Measurements from ENCODE around the gene KRT14.
A peak's percentile ranks its signal among the peaks of the same experiment; 100 is the strongest.
"Not testable (repeated sequence)": the region's sequence is repeated elsewhere in the genome, so short reads cannot be mapped to it uniquely, and the experiment has no call there.

The KRT14 gene

DNA sequence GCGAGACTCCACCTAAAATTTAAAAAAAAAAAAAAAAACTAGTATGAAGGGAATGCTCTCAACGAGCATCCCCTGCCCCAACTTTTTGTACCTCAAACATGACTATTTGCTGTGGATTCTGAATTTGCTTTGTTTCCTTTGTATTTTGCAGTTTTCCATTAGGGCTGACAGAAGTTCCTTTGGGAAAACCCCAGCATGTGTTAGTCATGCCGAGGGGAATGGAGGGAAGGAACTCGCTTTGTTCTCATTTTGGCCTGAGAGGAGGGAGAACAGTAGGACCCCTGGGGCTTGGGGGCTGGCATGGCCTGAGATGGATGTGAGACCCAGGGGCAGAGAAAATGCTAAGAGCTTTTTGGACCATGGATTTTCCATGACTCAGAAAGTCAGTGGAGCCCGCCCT lies 35.3 kb downstream of the KRT14 start:
- no peak for TF ChIP-seq JUND (IDR thresholded peaks at IDR 0.05; ENCODE audit: low read depth)
- no peak for DNase-seq (ENCODE audit: low read depth in 1 of 2, low spot score in 1 of 2)
- in situ Hi-C loops (cut with HindIII; ENCODE audit: low pct_unique_long_range_greater_than_20kb, low sequenced_read_pairs) = no loop called here

GRCh38 chr17:41549596-41550039 lies 37.1 kb downstream of the KRT14 start:
- in situ Hi-C loops (cut with HindIII; ENCODE audit: low pct_unique_long_range_greater_than_20kb, low sequenced_read_pairs) = no loop called here
- DNase-seq (ENCODE audit: low read depth in 1 of 2, low spot score in 1 of 2) = no peak
- no peak for TF ChIP-seq JUND (IDR thresholded peaks at IDR 0.05; ENCODE audit: low read depth)

GRCh38 chr17:41548844-41549595 lies 37.7 kb downstream of the KRT14 start:
- DNase-seq (ENCODE audit: low read depth in 1 of 2, low spot score in 1 of 2) = peak; percentile 81 to 97
- in situ Hi-C loops (cut with HindIII; ENCODE audit: low pct_unique_long_range_greater_than_20kb, low sequenced_read_pairs) = no loop called here
- TF ChIP-seq JUND (IDR thresholded peaks at IDR 0.05; ENCODE audit: low read depth) = no peak

GRCh38 chr17:41547921-41548843 lies 38.5 kb downstream of the KRT14 start:
- in situ Hi-C loops (cut with HindIII; ENCODE audit: low pct_unique_long_range_greater_than_20kb, low sequenced_read_pairs) = no loop called here
- no peak for TF ChIP-seq JUND (IDR thresholded peaks at IDR 0.05; ENCODE audit: low read depth)
- DNase-seq (ENCODE audit: low read depth in 1 of 2, low spot score in 1 of 2) = peak; percentile 53 to 94

DNA sequence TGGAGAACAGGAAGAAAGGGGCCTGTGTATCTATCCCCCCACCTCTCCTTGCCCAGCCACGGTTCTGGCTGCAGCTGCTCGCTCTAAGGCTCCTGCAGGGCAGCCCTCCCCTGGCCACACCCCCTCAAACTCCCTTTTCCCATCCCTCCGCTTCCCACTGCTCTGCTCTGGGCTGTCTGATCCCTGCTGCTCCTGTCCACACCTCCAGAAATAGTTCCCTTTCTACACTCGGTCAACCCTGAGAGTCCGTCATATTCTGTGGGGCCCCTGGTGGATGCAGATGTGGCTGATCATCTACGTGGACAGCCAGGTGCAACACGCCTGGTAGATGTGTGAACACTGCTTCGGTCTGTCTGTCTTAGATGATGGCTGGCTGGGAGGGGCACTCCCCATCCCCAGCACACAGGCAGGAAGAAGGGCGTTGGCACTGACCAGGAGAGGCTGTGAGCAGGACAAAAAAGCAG lies 39.3 kb downstream of the KRT14 start:
- DNase-seq (ENCODE audit: low read depth in 1 of 2, low spot score in 1 of 2) = peak; percentile 53 to 91
- no peak for TF ChIP-seq JUND (IDR thresholded peaks at IDR 0.05; ENCODE audit: low read depth)
- in situ Hi-C loops (cut with HindIII; ENCODE audit: low pct_unique_long_range_greater_than_20kb, low sequenced_read_pairs) = no loop called here

DNA sequence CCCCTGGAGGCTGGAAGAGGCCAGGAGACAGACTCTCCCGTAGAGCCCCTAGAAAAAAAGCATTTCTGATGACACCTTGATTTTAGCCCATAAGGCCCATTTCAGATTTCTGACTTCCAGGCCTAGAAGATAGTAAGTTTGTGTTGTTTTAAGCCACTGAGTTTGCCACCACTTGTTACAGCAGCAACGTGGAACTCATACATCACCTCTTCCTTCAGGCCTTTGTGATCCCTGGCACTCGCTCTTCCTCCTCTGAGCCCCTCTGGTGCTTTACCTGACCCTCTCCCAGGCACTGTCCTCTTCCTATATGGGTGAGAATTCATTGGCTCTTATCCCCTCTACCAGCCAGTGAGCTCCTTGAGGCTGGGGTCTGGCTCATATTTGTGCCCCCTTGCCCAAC lies 39.9 kb downstream of the KRT14 start:
- in situ Hi-C loops (cut with HindIII; ENCODE audit: low pct_unique_long_range_greater_than_20kb, low sequenced_read_pairs) = no loop called here

GRCh38 chr17:41545829-41546410 lies 40.8 kb downstream of the KRT14 start:
- no peak for DNase-seq (ENCODE audit: low read depth in 1 of 2, low spot score in 1 of 2)
- in situ Hi-C loops (cut with HindIII; ENCODE audit: low pct_unique_long_range_greater_than_20kb, low sequenced_read_pairs) = no loop called here
- no peak for TF ChIP-seq JUND (IDR thresholded peaks at IDR 0.05; ENCODE audit: low read depth)

More for the DNA sequence above, 39.9 kb downstream of the KRT14 start:
- no peak for DNase-seq (ENCODE audit: low read depth in 1 of 2, low spot score in 1 of 2)
- TF ChIP-seq JUND (IDR thresholded peaks at IDR 0.05; ENCODE audit: low read depth) = no peak

- in situ Hi-C loops (cut with HindIII; ENCODE audit: low pct_unique_long_range_greater_than_20kb, low sequenced_read_pairs) = no loop called here
- no peak for TF ChIP-seq JUND (IDR thresholded peaks at IDR 0.05; ENCODE audit: low read depth)
- DNase-seq (ENCODE audit: low read depth in 1 of 2, low spot score in 1 of 2) = no peak
Observed at GRCh38 chr17:41544935-41545334, 41.8 kb downstream of the KRT14 start.

GRCh38 chr17:41544491-41544892 lies 42.2 kb downstream of the KRT14 start:
- DNase-seq (ENCODE audit: low read depth in 1 of 2, low spot score in 1 of 2) = peak in 1 of 2 experiments; percentile 20
- in situ Hi-C loops (cut with HindIII; ENCODE audit: low pct_unique_long_range_greater_than_20kb, low sequenced_read_pairs) = no loop called here
- TF ChIP-seq JUND (IDR thresholded peaks at IDR 0.05; ENCODE audit: low read depth) = no peak

DNA sequence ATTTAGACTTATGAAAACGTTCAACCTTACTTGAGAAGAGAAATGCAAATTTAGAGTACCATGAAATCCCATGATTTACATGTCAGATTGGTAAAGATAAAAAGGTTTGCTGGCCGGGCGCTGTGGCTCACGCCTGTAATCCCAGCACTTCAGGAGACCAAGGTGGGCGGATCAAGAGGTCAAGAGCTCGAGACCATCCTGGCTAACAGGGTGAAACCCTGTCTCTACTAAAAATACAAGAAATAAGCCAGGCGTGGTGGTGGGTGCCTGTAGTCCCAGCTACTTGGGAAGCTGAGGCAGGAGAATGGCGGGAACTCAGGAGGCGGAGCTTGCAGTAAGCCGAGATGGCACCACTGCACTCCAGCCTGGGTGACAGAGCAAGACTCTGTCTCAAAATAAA lies 43.9 kb downstream of the KRT14 start:
- in situ Hi-C loops (cut with HindIII; ENCODE audit: low pct_unique_long_range_greater_than_20kb, low sequenced_read_pairs); DNase-seq (ENCODE audit: low read depth in 1 of 2, low spot score in 1 of 2): not testable (repeated sequence)

DNA sequence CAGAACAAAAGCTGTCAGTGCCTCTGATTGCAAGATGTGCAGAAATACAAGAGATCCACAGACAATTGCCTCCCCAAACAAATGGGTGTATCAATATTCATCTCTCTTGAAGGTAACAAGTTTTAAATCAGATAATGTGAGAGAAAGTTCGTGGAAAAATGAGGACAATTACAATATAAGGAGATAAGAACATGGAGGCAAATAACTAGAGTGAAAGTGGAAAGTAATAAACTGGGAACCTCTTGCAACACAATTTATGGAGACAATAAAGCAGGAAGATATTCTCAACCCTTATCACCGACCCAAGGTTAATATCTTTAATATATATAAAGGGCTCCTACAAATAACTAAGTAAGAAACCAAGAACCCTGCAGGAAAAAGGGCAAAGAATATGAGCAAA lies 44.3 kb downstream of the KRT14 start:
- TF ChIP-seq JUND (IDR thresholded peaks at IDR 0.05; ENCODE audit: low read depth) = no peak
- DNase-seq (ENCODE audit: low read depth in 1 of 2, low spot score in 1 of 2) = peak in 1 of 2 experiments; percentile 40

GRCh38 chr17:41540921-41541625 lies 45.6 kb downstream of the KRT14 start:
- in situ Hi-C loops (cut with HindIII; ENCODE audit: low pct_unique_long_range_greater_than_20kb, low sequenced_read_pairs) = no loop called here
- no peak for TF ChIP-seq JUND (IDR thresholded peaks at IDR 0.05; ENCODE audit: low read depth)
- DNase-seq (ENCODE audit: low read depth in 1 of 2, low spot score in 1 of 2) = peak in 1 of 2 experiments; percentile 25

More for the DNA sequence above, 44.3 kb downstream of the KRT14 start:
- in situ Hi-C loops (cut with HindIII; ENCODE audit: low pct_unique_long_range_greater_than_20kb, low sequenced_read_pairs) = no loop called here

Data from T47D (cell line).